Thyroid gland (tissue), 4 donors: ENCODE results near the gene BLCAP. TPM values are rescaled to one million over a fixed set of nuclear protein-coding genes. Genes with fewer than 3 reads are reported as not detected.
"Not testable (repeated sequence)": the region's sequence is repeated elsewhere in the genome, so short reads cannot be mapped to it uniquely, and the experiment has no call there.

Experiments
- DNase-seq, 2 donors: peaks; one replicate each; pipeline ENCODE4 v3.0.0-alpha.2; 2019
- H3K27ac ChIP-seq, 3 donors: fragments of 200-600 bp; sonication (generic); 1 replicate in 2 of 3; 2 replicates in 1 of 3; pipeline ENCODE4 v1.5.1; 2016 to 2019; ENCODE audit warnings: mild to moderate bottlenecking in 1 of 3, moderate library complexity in 1 of 3
- H3K27me3 ChIP-seq: fragments of 200-600 bp; sonication (generic); one replicate; pipeline ENCODE4 v1.5.1; 2019
- H3K36me3 ChIP-seq, 2 donors: fragments of 200-600 bp; sonication (generic); one replicate each; pipeline ENCODE4 v1.5.1; 2016 to 2019
- H3K4me1 ChIP-seq, 2 donors: fragments of 200-600 bp; sonication (generic); one replicate each; pipeline ENCODE4 v1.5.1; 2017 to 2019
- H3K4me3 ChIP-seq, 3 donors: fragments of 200-600 bp; sonication (generic); replicated peaks in 1 of 3; 1 replicate in 2 of 3; 2 replicates in 1 of 3; pipeline ENCODE4 v1.5.1; 2016; ENCODE audit warnings: mild to moderate bottlenecking in 1 of 3
- H3K9me3 ChIP-seq: fragments of 200-600 bp; sonication (generic); one replicate; pipeline ENCODE4 v1.5.1; 2017
- POLR2A ChIP-seq, 2 donors: fragments of 450-650 bp; IDR thresholded peaks; one replicate each; pipeline ENCODE4 v1.6.1; 2017; ENCODE audit warnings: antibody characterized with exemption in 2 of 2, mild to moderate bottlenecking in 2 of 2, moderate library complexity in 1 of 2
- WGBS, 2 donors: methylation state at CpG; one replicate each; pipeline ENCODE4 v1.1.5; 2017; 5-methylcytosine and 5-hydroxymethylcytosine counted together
- intact Hi-C: fragments of 100-400 bp; cut with DNase I; formaldehyde crosslinking; loops from one replicate; pipeline ENCODE4 v1.15.1; 2023
- total RNA-seq, 4 donors: library from RNA; depleted of rRNA; stranded (reverse); fragments of >200 nt; gene quantifications; one replicate each; pipeline ENCODE4 v1.2.3, GENCODE V29; 2016
- TF ChIP-seq, protein P1 (sequence below), 6 experiments: fragments of 200-600 bp in 3 of 6; fragments of 450-650 bp in 3 of 6; sonication (generic) in 3 of 6; IDR thresholded peaks; one replicate each; pipeline ENCODE4 v1.5.1; 2016 to 2019; ENCODE audit warnings: antibody characterized with exemption in 6 of 6, mild to moderate bottlenecking in 2 of 6, inconsistent platforms in 1 of 6, moderate library complexity in 1 of 6

The BLCAP gene
- total RNA-seq, 4 donors from 2014 or later, result 56.6 to 80.3 (median 64.5) TPM

DNA sequence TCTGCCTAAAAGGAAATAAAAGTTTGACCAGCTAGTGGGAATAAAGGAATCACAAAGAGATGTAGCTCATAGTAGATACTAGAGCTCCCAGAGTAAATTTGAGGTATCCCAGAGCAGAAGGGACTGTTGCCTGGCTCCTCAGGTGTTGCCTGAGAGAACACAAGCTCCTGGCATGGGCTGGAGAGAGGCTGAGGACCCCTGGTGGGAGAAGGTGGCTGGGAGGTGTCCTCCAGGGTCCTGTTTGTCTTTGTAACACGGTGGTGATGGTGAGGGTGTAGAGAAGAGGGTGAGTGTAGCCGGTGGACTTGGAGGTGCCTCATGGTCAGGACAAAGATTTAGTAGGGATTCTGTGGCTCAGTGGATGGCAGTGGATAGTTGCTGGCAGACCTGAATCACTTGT is 34.7 kb downstream of the BLCAP start:
- no peak overlapping the region for H3K4me3 ChIP-seq
- no peak for TF ChIP-seq POLR2A (IDR thresholded peaks at IDR 0.05)
- H3K36me3 ChIP-seq, result no peaks in the 10 kb centered on the region
- H3K4me1 ChIP-seq, result no peaks in the 10 kb centered on the region
- H3K27me3 ChIP-seq, result no peaks in the 10 kb centered on the region
- no peak overlapping the region for H3K27ac ChIP-seq
- 74 to 81% methylated on average over 2 of the region's 2 CpGs for WGBS, 2 donors
- intact Hi-C loops, result no loop called here
- DNase-seq, result no peak
- no peaks in the 10 kb centered on the region for H3K9me3 ChIP-seq

DNA sequence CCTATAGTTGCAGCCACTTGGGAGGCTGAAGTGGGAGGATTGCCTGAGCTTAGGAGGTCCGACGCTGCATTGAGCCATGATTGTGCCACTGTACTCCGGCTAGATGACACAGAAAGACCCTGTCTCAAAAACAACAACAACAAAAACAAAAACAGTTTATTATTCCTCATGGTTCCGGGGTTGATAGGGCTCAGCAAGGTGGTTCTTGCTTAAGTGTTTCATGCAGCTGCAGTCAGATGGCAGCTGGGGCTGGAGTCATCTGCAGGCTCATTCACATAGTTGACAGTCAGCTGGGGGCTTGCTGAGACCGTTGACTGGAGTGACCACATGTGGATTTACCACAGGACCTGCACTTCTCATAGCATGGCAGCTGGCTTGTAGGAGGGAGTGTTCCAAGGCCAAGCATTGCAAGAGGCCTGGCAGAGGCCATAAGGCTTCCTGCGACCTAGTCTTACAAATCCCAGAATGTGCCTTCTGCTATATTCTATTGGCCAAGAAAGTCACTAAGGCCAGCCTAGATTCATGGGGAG is 35.5 kb downstream of the BLCAP start:
- H3K4me1 ChIP-seq, result no peaks in the 10 kb centered on the region
- no peak overlapping the region for H3K27ac ChIP-seq
- H3K36me3 ChIP-seq, result no peaks in the 10 kb centered on the region
- intact Hi-C loops, result no loop called here
- DNase-seq, result no peak
- H3K9me3 ChIP-seq, result no peaks in the 10 kb centered on the region
- 80 to 92% methylated on average over 6 of the region's 6 CpGs for WGBS, 2 donors
- no peaks in the 10 kb centered on the region for H3K27me3 ChIP-seq
- TF ChIP-seq, protein P1, sequence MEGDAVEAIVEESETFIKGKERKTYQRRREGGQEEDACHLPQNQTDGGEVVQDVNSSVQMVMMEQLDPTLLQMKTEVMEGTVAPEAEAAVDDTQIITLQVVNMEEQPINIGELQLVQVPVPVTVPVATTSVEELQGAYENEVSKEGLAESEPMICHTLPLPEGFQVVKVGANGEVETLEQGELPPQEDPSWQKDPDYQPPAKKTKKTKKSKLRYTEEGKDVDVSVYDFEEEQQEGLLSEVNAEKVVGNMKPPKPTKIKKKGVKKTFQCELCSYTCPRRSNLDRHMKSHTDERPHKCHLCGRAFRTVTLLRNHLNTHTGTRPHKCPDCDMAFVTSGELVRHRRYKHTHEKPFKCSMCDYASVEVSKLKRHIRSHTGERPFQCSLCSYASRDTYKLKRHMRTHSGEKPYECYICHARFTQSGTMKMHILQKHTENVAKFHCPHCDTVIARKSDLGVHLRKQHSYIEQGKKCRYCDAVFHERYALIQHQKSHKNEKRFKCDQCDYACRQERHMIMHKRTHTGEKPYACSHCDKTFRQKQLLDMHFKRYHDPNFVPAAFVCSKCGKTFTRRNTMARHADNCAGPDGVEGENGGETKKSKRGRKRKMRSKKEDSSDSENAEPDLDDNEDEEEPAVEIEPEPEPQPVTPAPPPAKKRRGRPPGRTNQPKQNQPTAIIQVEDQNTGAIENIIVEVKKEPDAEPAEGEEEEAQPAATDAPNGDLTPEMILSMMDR (IDR thresholded peaks at IDR 0.05), result no peak
- no peak for TF ChIP-seq POLR2A (IDR thresholded peaks at IDR 0.05)
- H3K4me3 ChIP-seq, result no peak overlapping the region

DNA sequence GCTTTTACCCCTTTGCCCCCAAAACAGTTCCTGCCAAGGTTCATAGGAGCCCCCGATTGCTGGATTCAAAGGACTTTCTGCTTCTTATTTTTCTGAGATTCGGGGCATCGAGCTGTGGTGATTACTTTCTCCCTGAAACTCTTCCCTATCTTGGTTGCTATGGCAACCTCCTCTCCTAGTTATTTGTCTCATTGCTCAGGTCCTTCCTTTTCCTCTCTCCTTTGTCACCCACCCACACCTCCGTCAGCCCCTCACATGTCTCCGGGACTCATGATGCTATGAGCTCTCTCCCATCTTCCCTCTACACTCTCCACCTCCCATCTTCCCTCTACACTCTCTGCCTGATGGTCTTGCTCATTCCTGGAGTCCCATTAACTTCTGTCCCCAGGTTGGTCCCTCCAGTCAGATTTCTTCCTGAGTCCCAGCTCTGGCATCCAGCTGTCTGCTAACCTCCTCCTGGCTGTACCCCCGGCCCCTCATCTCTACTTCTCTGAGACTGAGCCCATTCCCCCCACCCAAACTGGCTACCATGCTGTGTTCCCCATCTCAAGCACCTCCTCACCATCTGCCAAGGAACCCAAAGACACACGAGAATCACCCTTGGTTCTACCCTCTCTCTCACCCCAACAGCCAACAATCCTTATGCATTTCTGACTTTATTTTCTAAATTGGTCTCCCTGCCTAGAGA is 36.9 kb downstream of the BLCAP start:
- 82 to 84% methylated on average over 7 of the region's 7 CpGs for WGBS, 2 donors
- no peak for DNase-seq
- Histone ChIP-seq H3K4me1 (no peaks in the 10 kb centered on the region), H3K4me3 (no peak overlapping the region), H3K36me3 (no peaks in the 10 kb centered on the region), H3K27ac (no peak overlapping the region), H3K27me3 (no peaks in the 10 kb centered on the region), H3K9me3 (no peaks in the 10 kb centered on the region)
- intact Hi-C loops, result no loop called here
- TF ChIP-seq, protein P1 (IDR thresholded peaks at IDR 0.05), result no peak
- TF ChIP-seq POLR2A (IDR thresholded peaks at IDR 0.05), result no peak

DNA sequence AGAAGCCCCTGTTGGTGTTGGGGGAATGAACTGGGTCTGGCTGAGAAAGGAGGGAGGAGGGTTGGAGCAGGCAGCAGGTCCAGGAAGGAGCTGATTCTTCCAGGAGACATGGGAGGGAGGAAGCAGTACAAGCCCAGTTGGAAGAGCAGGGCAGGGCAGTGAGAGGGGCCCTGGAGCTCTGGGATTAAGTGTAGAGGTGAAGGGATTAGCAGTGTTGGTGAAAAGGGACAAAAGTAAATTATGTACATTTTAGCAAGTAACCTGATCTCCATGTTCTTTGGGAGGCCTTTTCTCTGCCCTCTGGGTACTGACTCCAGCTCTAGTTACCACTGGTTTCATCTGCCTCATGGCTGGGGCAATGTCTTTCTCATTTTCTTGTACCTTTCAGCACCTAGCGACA is 41.5 kb downstream of the BLCAP start:
- WGBS, 2 donors, result 94 to 96% methylated on average over 1 of the region's 1 CpG
- H3K27ac ChIP-seq, H3K36me3 ChIP-seq, H3K4me1 ChIP-seq, H3K4me3 ChIP-seq, intact Hi-C loops, H3K27me3 ChIP-seq, DNase-seq, H3K9me3 ChIP-seq: not testable (repeated sequence)

DNA sequence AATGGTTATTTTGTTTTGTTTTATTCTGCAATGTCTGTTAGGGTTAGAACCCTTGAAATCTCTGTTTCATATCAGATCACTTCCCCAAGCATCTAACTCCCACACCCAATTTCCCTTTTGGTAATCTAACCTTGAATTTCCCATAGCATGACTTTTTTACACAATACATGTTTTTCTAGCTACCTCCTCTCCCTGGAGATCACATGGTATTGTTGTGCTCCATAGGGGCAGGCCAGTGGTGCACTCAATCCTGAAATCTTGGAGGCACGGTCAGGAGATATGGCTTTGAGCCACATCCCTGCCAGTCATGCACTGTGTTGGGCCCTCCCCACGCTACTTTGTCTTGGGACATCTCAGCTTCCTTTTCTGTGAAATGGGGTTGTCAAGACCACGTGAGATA is 43.3 kb downstream of the BLCAP start:
- intact Hi-C loops, result no loop called here
- Histone ChIP-seq H3K4me1 (no peaks in the 10 kb centered on the region), H3K36me3 (no peaks in the 10 kb centered on the region), H3K27me3 (no peaks in the 10 kb centered on the region), H3K27ac (no peak overlapping the region), H3K4me3 (no peak overlapping the region), H3K9me3 (no peaks in the 10 kb centered on the region)
- WGBS, 2 donors, result 60 to 69% methylated on average over 3 of the region's 3 CpGs
- DNase-seq, result no peak
- TF ChIP-seq, protein P1 (IDR thresholded peaks at IDR 0.05), result no peak
- no peak for TF ChIP-seq POLR2A (IDR thresholded peaks at IDR 0.05)

DNA sequence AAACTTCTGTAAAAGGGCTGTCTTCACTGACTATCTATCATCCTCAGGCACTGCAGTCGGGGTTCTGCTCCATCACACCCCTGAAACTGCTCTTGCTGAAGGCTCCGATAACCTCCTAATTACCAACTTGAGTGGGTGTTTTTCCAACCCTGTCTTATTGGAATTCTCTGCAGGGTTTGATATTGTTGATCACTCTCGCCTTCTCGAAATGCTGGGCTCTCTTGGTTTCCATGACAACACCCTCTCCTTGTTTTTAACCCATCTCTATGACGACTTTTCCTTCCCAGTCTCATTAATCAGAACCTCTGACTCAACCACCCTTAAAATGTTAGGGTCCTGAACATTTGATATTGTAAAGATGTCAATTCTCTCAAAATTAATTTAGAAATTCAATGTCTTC is 46.1 kb downstream of the BLCAP start:
- TF ChIP-seq, protein P1 (IDR thresholded peaks at IDR 0.05), result no peak
- TF ChIP-seq POLR2A (IDR thresholded peaks at IDR 0.05), result no peak
- H3K27me3 ChIP-seq, result no peaks in the 10 kb centered on the region
- WGBS, 2 donors, result 70 to 81% methylated on average over 5 of the region's 5 CpGs
- no peaks in the 10 kb centered on the region for H3K36me3 ChIP-seq
- H3K27ac ChIP-seq, result no peak overlapping the region
- no peak for DNase-seq
- no peaks in the 10 kb centered on the region for H3K9me3 ChIP-seq
- no peaks in the 10 kb centered on the region for H3K4me1 ChIP-seq
- H3K4me3 ChIP-seq, result no peak overlapping the region
- intact Hi-C loops, result no loop called here
